GM12892 (cell line): ENCODE results near the gene NTRK3.

ENCODE experiments used
- POLR2A ChIP-seq: IDR thresholded peaks from 2 replicates; pipeline ENCODE4 v1.6.1; 2011; ENCODE audit warnings: low read depth, low read length, control low read depth
- POLR2AphosphoS5 ChIP-seq: IDR thresholded peaks from 2 replicates; pipeline ENCODE4 v1.6.1; 2011; ENCODE audit warnings: low read depth, low read length, control low read depth
- TAF1 ChIP-seq: IDR thresholded peaks from 2 replicates; pipeline ENCODE4 v1.6.1; 2011; ENCODE audit warnings: low read depth, mild to moderate bottlenecking, control low read depth, low read length, borderline replicate concordance

DNA sequence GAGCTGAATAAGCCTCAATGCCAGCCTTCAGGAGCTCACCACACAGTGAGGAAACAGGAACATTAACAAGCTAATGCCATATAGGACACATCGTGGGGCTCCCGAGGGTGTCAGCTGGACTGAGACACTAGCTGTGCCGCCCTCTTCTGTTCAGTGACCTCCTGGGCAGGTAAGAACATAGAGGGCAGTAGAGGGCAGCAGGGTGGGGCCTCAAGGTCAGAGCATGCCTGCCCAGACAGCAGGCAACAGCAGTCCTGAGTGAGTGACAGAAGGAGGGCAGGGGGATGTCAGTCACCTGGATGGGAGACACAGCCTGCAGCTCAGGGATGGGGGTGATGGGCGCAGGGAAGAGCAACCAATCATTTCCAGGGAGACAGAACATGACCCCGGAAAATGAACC lies 15.5 kb downstream of the NTRK3 start:
- TF ChIP-seq POLR2AphosphoS5, result no peak
- no peak for TF ChIP-seq POLR2A
- TF ChIP-seq TAF1, result no peak
